Stimulated activated CD4-positive, alpha-beta T cell treated with anti-CD3 and anti-CD28 coated beads, Interleukin-2, amount 100 ng/mL, for 24 hours (primary cell): ENCODE results near the gene PPP2R2C.

Experiments
- DNase-seq, 2 donors: peaks; one replicate each; pipeline ENCODE4 v3.0.0-alpha.2; 2020

Gene PPP2R2C

GRCh38 chr4:6493658-6494304 lies 21.4 kb upstream of the PPP2R2C start:
- DNase-seq, result peak in 1 of 2 donors; percentile 3

GRCh38 chr4:6492861-6493657 lies 20.6 kb upstream of the PPP2R2C start:
- peak in 1 of 2 donors; percentile 1 for DNase-seq

- DNase-seq, result peak in 1 of 2 donors; percentile 7
These were observed 19.7 kb upstream of the PPP2R2C start for GRCh38 chr4:6492027-6492590.

GRCh38 chr4:6491235-6491634 lies 18.8 kb upstream of the PPP2R2C start:
- peak in 1 of 2 donors; percentile 13 for DNase-seq

GRCh38 chr4:6489927-6490326 lies 17.5 kb upstream of the PPP2R2C start:
- DNase-seq, result no peak

- no peak for DNase-seq
These were observed 15.1 kb upstream of the PPP2R2C start for GRCh38 chr4:6487466-6487865.

GRCh38 chr4:6480534-6481088 lies 8.2 kb upstream of the PPP2R2C start:
- no peak for DNase-seq

GRCh38 chr4:6478546-6479220 lies 6.3 kb upstream of the PPP2R2C start:
- no peak for DNase-seq

- DNase-seq, result no peak
These were observed 4.5 kb upstream of the PPP2R2C start for GRCh38 chr4:6476893-6477292.

- DNase-seq, result no peak
These were observed 3.1 kb upstream of the PPP2R2C start for GRCh38 chr4:6475492-6476020.

GRCh38 chr4:6474705-6475457 lies 2.5 kb upstream of the PPP2R2C start:
- DNase-seq, result no peak

GRCh38 chr4:6474053-6474568 lies 1.7 kb upstream of the PPP2R2C start:
- DNase-seq, result peak in 1 of 2 donors; percentile 8

- DNase-seq, result no peak
These were observed 1.0 kb upstream of the PPP2R2C start for GRCh38 chr4:6473264-6474052.

- peak in 1 of 2 donors; percentile 9 for DNase-seq
These were observed 417 bp downstream of the PPP2R2C start for GRCh38 chr4:6472008-6472386.

GRCh38 chr4:6471307-6472007 lies 957 bp downstream of the PPP2R2C start:
- DNase-seq, result peak in 1 of 2 donors; percentile 6

- DNase-seq, result peak; percentile 16 to 28
These were observed 1.7 kb downstream of the PPP2R2C start for GRCh38 chr4:6470502-6471306.

GRCh38 chr4:6469898-6470501 lies 2.4 kb downstream of the PPP2R2C start:
- DNase-seq, result peak in 1 of 2 donors; percentile 6

GRCh38 chr4:6469144-6469543 lies 3.3 kb downstream of the PPP2R2C start:
- DNase-seq, result no peak

GRCh38 chr4:6468376-6468775 lies 4.0 kb downstream of the PPP2R2C start:
- DNase-seq, result no peak
